Lung (tissue), 12 donors: ENCODE data around the gene SHPK. TPM values are rescaled to one million over a fixed set of nuclear protein-coding genes. Genes with fewer than 3 reads are reported as not detected.
A peak's percentile ranks its signal among the peaks of the same experiment; 100 is the strongest.

Source experiments
- ATAC-seq: fragments of 200-7000 bp; cut with Tn5 transposase; one replicate; pipeline ENCODE4 v1.9.1; 2020; ENCODE audit warnings: moderate number of reproducible peaks; ENCODE audit not compliant: insufficient read depth, low FRiP score
- DNase-seq, 3 donors: peaks; one replicate each; pipeline ENCODE4 v3.0.0-alpha.2; 2013 to 2017
- H3K27ac ChIP-seq, 2 donors: one replicate each; pipeline ENCODE4 v1.5.1; 2013; ENCODE audit warnings: mild to moderate bottlenecking in 2 of 2, moderate library complexity in 2 of 2, control low read depth in 1 of 2, inconsistent platforms in 1 of 2, low read depth in 1 of 2, low read length in 1 of 2
- H3K27me3 ChIP-seq, 3 donors: one replicate each; pipeline ENCODE4 v1.5.1; 2013; ENCODE audit warnings: low read length in 2 of 3; ENCODE audit not compliant: control insufficient read depth in 3 of 3, insufficient read depth in 3 of 3
- H3K36me3 ChIP-seq, 4 donors: one replicate each; pipeline ENCODE4 v1.5.1; 2013; ENCODE audit warnings: low read length in 4 of 4, mild to moderate bottlenecking in 1 of 4, moderate library complexity in 1 of 4; ENCODE audit not compliant: control insufficient read depth in 4 of 4, insufficient read depth in 4 of 4
- H3K4me1 ChIP-seq, 5 donors: one replicate each; pipeline ENCODE4 v1.5.1; 2013; ENCODE audit warnings: low read length in 5 of 5, mild to moderate bottlenecking in 2 of 5, moderate library complexity in 1 of 5; ENCODE audit not compliant: control insufficient read depth in 5 of 5, insufficient read depth in 5 of 5
- H3K4me3 ChIP-seq: one replicate; pipeline ENCODE4 v1.5.1; 2013; ENCODE audit warnings: mild to moderate bottlenecking, control low read depth, moderate library complexity
- H3K9ac ChIP-seq, 2 donors: one replicate each; pipeline ENCODE4 v1.5.1; 2013; ENCODE audit warnings: low read length in 2 of 2, control low read depth in 1 of 2; ENCODE audit not compliant: insufficient read depth in 1 of 2
- H3K9me3 ChIP-seq, 4 donors: one replicate each; pipeline ENCODE4 v1.5.1; 2013; ENCODE audit warnings: low read length in 3 of 4, mild to moderate bottlenecking in 1 of 4, moderate library complexity in 1 of 4; ENCODE audit not compliant: control insufficient read depth in 4 of 4, insufficient read depth in 3 of 4
- WGBS, 2 donors: extraction: QIAGEN DNeasy Blood & Tissue Kit; methylation state at CpG; one replicate each; pipeline ENCODE4 v1.1.7; 2013; 5-methylcytosine and 5-hydroxymethylcytosine counted together
- polyA plus RNA-seq, 2 donors: library from polyadenylated mRNA; stranded (reverse); fragments of 200-250 nt; gene quantifications; one replicate each; pipeline ENCODE4 v1.2.1, GENCODE V29; 2013
- total RNA-seq, 2 donors: library from RNA; depleted of rRNA in 1 of 2; stranded (reverse); fragments of >200 nt in 1 of 2; gene quantifications; one replicate each; pipeline ENCODE4 v1.2.1, GENCODE V29; 2014 to 2021
- TF ChIP-seq, protein P1 (sequence below): IDR thresholded peaks from 2 replicates; pipeline ENCODE4 v1.5.1; 2012; ENCODE audit warnings: mild to moderate bottlenecking; ENCODE audit errors: control extremely low read depth, extremely low read depth
- donor health status: control.
- donor health status: control.
- donor health status: Bipolar disorder and iron deficiency.
- donor health status: healthy.
- donor health status: DM: yes; HTN: yes; CAD: no.

The SHPK gene
- total and polyA plus RNA-seq, 4 donors, result 4.9 to 16.8 (median 11.3) TPM

DNA sequence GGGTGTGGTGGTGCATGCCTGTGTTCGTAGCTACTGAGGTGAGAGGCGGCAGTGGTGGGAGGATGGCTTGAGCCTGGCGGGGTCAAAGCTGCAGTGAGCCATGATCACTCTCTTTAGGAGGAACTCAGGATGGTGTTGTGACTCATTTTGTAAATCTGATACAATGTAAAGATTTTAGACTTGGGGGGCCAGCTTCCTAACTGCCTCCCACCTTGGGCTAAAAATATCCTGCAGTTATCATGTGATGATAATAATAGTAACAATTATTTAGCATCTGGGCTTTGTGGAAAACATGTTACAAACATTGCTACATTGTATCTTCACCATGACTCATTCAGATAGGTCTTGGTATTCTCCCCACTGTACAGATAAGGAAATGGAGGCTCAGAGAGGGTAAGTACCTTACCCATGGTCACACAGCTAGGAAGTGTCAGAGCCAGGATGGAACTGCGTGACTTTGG, 7.9 kb upstream of the SHPK start:
- Histone ChIP-seq H3K36me3 (peaks cover 0 to 35% (median 7%) of the 10 kb centered on the region in 4 donors), H3K9me3 (no peaks in the 10 kb centered on the region), H3K9ac (no peak overlapping the region), H3K4me3 (no peak overlapping the region), H3K27ac (no peak overlapping the region), H3K27me3 (no peaks in the 10 kb centered on the region), H3K4me1 (peaks cover 0 to 5% (median 0%) of the 10 kb centered on the region in 5 donors)
- DNase-seq, result no peak
- TF ChIP-seq, protein P1, sequence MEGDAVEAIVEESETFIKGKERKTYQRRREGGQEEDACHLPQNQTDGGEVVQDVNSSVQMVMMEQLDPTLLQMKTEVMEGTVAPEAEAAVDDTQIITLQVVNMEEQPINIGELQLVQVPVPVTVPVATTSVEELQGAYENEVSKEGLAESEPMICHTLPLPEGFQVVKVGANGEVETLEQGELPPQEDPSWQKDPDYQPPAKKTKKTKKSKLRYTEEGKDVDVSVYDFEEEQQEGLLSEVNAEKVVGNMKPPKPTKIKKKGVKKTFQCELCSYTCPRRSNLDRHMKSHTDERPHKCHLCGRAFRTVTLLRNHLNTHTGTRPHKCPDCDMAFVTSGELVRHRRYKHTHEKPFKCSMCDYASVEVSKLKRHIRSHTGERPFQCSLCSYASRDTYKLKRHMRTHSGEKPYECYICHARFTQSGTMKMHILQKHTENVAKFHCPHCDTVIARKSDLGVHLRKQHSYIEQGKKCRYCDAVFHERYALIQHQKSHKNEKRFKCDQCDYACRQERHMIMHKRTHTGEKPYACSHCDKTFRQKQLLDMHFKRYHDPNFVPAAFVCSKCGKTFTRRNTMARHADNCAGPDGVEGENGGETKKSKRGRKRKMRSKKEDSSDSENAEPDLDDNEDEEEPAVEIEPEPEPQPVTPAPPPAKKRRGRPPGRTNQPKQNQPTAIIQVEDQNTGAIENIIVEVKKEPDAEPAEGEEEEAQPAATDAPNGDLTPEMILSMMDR, result no peak
- WGBS, 2 donors, result 91 to 97% methylated on average over 4 of the region's 4 CpGs
- no peak for ATAC-seq

DNA sequence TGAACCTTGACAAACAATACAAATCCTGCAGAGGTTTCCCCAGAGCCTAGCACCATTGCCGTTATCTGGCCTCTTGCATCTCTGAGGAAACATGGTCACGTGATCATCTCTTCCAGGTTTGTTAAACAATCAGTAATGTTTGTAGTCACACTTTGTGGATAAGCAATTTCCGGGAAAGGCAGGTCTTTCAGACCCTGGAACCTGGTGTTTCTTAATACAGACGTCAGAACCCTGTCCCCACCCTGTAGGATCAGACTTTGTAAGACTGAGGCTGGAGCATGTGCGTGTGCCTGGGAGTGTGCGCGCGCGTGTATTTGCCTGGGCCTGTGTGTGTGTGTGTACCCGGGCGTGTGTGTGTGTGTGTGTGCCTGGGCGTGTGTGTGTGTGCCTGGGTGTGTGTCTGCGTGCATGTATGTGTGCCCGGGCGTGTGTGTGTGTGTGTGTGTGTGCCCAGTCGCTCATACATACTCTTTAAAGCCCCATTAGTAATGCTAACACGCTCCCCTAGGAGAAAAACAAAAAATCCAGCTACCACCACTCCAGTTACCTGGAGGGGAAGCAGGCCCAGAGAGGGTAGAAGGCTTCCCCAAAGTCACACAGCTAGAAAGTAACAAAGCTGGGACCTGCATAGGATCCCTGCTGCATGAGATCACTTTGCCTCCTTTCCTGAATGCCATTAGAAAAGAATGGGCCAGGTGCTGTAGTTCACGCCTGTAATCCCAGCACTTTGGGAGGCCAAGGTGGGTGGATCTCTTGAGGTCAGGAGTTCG, 5.9 kb upstream of the SHPK start:
- Histone ChIP-seq H3K4me1 (peaks cover 0 to 9% (median 0%) of the 10 kb centered on the region in 5 donors), H3K36me3 (peaks cover 0 to 22% (median 4%) of the 10 kb centered on the region in 4 donors), H3K27me3 (no peaks in the 10 kb centered on the region), H3K4me3 (no peak overlapping the region), H3K27ac (peak overlapping the region in 1 of 2 donors; percentile 54), H3K9me3 (no peaks in the 10 kb centered on the region), H3K9ac (no peak overlapping the region)
- TF ChIP-seq, protein P1, result no peak
- DNase-seq, result peak in 1 of 3 donors; percentile 29
- ATAC-seq, result no peak
- WGBS, 2 donors, result 74% methylated on average over 19 of the region's 19 CpGs

DNA sequence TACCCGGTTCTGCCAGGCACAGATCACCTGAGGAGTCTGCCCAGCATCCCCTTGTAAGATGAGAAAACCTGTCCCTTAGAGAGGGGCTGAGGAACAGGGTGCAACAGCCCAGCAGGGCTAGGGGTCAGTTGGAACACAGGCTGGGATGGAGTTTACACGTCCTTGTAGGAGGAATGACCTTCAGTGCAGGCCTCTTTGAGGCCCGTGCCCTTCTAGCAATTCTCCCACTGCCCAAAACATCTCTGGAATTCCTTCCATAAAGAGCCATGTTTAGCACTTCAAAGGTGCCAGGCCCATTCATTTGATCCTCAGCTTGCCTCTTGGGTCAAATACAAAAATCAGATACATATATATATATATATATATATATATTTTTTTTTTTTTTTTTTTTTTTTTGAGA, 5.0 kb upstream of the SHPK start:
- H3K9ac ChIP-seq, result no peak overlapping the region
- H3K4me3 ChIP-seq, result no peak overlapping the region
- DNase-seq (no peak), ATAC-seq (no peak)
- H3K36me3 ChIP-seq, result peaks cover 0 to 21% (median 4%) of the 10 kb centered on the region in 4 donors
- WGBS, 2 donors, result 78 to 87% methylated on average over 3 of the region's 3 CpGs
- H3K4me1 ChIP-seq, result peaks cover 0 to 9% (median 0%) of the 10 kb centered on the region in 5 donors
- TF ChIP-seq, protein P1, result no peak
- H3K27ac ChIP-seq, result peak overlapping the region in 1 of 2 donors; percentile 20
- no peaks in the 10 kb centered on the region for H3K9me3 ChIP-seq
- no peaks in the 10 kb centered on the region for H3K27me3 ChIP-seq
